Cerebellar nuclear complex (tissue), 1 donor: ENCODE results near the gene TUBA4A.
"Not testable (repeated sequence)": the region's sequence is repeated elsewhere in the genome, so short reads cannot be mapped to it uniquely, and the experiment has no call there.

Experiments
- DNase-seq, 2 experiments: peaks; one replicate each; lab custom pipeline; 2025; lab: John Stamatoyannopoulos, UW

Gene TUBA4A

GRCh38 chr2:219253753-219254589 is at the start of gene TUBA4A:
TUBA4A (minus strand) TSS chr2:219253918; CDS start chr2:219253858, 60 bp downstream.
- DNase-seq: peak; percentile 45 to 78

DNA sequence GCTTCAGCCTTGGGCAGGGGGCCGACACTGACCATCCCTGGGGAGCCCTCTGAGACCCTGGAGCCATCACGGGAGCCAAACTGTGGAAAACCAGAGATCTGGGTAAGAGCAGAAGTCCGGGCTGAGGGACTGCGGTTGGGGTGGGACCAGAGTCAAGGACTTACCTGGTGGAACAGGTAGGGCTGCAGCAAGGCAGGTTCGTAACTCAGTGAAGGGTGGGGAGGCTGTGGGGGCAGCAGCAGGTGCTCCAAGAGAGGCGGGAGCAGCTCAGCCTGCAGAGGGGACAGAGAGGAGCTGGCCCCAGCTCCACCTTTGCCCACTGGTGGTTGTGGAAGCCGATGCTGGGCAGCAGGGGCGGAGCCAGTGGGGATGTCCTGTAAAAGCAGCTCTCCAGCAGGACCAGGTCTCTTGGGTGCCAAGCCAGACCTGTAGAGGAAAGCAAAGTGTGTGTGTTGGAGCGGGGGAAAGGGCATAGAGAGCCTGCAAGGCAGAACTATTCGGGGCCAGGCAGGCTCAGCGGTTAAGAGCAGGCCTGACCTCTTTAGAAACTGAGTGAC is 48.8 kb upstream of the TUBA4A start:
- no peak for DNase-seq

DNA sequence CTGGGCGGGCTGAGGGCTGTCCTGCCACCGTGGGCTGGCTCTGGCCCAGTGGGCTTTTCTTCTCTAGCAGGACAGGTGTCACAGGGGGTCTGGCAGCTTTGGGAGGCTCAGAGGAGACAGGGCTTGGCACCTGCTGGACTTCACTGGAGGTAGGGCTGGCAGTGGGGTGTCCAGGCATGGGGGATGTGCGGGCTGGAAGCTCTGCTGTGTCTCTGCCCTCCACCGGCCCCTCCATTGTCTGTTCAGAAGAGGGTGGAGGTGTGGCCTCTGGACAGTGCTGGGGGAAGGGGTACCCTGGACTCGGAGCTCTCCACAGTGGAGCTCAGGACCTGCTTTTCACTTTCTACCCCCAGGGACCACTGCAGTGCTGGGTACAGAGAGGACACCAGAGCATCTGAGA is 46.3 kb upstream of the TUBA4A start:
- DNase-seq: no peak

DNA sequence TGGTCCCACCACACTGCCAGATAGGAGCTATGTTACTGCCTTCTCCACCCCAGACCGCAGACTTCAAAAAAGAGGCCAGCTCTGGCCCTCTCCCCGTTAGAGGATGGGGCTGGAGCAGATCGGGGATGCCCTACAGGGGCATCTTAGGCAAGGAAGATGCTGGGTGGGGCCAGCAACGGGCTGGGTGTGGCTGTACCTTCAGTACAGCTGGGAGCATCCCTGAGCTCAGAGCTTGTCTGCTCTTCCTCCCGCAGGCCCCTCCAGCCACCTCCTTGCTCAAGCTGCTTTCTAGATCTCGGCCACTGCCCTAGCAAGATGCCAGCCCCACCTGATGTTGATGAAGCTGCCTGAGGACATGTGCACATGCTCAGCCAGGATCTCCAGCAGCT is 45.6 kb upstream of the TUBA4A start:
- no peak for DNase-seq

GRCh38 chr2:219298759-219299371 is 45.1 kb upstream of the TUBA4A start:
- DNase-seq: peak in 1 of 2 experiments; percentile 66

DNA sequence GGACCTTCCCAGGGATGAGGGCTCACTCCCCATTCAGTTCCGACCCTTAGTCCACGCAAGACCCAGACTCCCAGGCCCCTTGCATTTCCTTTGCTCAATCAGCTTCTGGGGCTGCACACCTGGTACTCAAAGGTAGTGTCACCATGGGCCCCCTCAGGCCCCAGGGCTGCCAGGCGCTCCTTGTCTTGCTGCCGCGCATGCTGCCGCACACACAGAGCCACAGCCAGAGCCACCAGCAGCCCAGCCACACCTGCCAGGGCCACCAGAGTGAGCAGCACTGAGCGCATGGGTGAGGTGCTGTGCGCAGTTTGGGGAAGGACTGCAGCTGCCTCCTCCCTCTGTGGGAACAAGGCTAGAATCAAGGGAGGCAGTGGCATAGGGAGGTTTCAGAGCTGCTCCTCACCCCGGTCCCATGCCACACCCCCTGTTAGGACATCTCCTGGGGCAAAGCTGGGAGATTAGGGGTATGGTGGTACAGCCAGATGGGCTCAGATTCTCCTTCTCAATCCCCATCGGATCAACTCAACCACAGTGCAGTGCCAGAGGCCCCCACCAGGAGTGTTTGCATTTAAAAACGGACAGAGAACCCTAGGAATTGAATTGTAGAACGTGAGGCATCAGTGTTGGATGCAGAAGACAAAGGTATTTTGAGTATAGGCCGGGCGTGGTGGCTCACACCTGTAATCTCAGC is 44.2 kb upstream of the TUBA4A start:
- DNase-seq: no peak

GRCh38 chr2:219296631-219297391 is 43.1 kb upstream of the TUBA4A start:
- DNase-seq: no peak

GRCh38 chr2:219296142-219296541 is 42.4 kb upstream of the TUBA4A start:
- DNase-seq: no peak

- peak in 1 of 2 experiments; percentile 47 for DNase-seq
These were observed 40.9 kb upstream of the TUBA4A start for GRCh38 chr2:219294356-219295351.

DNA sequence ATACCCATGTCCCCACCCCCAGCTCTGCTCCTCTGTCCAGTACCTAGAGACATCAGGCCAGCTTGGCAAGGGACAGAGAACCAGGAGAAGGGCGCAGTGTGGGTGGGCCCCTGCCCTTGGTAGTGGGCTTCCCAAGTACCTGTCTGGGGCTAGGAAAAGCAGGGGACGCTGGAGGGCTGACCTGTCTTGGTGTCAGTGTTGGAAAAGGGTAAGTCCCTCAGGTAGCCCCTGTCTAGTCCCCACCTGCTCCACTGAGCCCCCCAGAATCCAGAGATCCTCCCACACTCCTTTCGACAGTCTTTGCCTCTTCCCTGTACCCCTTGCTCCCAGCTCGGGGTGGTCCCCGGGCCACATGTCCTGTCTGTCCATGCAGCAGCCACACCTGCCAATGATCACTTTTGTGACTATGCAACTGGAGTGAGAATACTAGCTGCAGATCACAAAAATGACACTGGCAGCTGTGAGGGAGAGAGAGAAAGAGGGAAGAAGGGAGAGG is 40.1 kb upstream of the TUBA4A start:
- no peak for DNase-seq

- DNase-seq: no peak
These were observed 38.9 kb upstream of the TUBA4A start for GRCh38 chr2:219292616-219293015.

DNA sequence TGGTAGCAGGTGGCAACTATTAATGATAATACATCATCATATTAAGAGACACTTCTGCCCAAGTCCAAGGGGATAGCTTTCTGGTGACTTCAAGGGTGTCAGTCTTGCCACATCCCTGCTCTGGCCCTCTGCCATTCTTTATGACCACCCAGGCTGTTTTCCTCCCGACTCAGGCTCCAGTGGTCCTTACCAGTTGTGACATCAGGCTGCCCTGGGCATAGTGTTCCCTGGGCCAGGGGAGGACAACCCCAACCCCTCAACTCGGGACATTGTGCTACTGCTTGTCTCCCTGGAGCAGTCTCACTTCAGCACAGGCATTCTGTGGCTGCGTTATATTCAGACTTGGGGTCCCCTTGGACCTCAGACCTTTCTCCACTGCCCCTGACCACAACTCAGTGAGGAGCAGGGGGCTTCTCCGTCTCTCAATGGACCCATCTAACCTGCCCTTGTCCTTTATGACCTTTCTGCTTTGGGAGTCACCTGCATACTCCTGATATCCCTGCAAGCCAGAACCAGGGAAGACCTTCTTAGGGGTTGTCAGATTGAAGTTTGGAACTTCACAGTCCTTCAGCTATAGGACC is 38.3 kb upstream of the TUBA4A start:
- DNase-seq: no peak

- no peak for DNase-seq
These were observed 37.7 kb upstream of the TUBA4A start for GRCh38 chr2:219291394-219291793.

DNA sequence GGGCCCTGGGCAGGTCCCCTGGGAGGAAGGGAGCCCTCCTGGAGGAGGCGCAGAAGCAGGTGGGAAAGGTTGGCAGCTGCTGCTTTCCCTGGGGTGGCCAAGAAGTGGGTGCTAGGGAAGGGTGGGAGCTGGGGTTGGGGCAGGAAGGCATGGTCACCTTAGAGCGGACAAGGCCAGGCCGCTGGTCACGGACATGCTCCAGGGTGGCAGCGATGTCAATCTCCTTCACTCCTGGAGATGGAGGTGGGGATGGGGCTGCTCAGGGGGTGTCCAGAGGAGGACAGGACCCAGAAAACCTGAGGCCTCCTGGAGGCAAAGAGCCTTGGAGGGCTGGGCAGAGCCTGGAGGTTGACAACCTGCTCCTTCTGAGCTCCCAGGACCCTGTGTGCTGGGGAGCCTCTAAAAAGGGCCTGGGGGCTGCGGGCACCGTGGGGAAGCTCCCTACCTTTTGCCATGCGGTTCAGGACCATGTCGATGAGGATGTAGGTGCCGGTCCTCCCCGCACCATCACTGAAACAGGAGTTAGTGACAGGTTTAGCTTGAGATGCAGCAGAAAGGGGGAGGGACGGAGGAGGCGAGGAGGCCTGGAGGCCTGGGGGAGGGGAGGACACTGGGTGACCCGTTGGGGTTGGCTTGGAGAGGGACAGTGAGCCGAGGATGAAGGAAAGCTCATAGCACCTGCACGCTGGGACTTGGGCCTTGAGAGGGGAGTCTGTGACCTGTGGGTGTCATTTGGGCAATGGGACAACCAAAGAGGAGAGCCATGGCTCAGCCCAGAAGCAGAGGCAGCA is 36.9 kb upstream of the TUBA4A start:
- DNase-seq: no peak

DNA sequence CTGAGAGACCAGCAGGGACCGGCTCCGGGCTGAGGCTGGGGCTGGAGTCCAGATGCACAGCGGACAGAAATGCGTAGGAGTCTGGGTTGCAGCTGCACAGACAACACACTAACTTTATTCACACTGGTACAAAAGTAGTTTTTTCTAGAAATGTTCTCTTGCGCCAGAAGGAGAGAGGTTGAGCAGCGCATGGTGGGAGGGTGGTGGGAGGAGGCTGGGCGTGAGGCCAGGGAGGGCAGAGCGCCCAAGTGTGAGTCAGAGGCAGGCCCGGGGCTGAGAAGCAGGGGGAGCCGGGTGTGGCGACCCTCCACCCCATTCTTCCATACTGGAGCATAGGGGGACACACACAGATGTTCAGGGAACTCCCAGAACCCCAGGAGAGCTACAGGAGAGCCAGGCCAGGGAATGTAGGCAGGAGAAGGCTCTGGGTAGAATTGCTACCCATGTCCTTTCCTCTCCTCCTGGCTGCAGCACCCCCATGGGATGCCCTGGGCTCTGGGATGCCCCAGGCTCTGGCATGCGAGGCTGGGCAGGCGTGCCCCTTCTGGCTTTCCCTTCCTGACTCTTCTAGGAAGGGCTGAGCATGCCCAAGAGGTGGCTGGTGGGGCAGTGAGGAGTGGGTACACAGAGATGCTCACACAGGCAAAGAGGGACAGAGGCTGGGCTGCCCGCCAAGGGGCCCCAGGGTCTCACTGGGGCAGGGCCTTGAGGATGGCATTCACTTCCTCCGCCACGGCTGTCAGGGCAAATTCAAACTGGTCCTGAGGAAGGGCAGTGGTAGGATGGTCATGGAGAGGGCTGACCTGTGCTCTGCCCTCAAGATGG is 36.0 kb upstream of the TUBA4A start:
- DNase-seq: no peak

GRCh38 chr2:219289195-219289536 is 35.4 kb upstream of the TUBA4A start:
- DNase-seq: no peak

DNA sequence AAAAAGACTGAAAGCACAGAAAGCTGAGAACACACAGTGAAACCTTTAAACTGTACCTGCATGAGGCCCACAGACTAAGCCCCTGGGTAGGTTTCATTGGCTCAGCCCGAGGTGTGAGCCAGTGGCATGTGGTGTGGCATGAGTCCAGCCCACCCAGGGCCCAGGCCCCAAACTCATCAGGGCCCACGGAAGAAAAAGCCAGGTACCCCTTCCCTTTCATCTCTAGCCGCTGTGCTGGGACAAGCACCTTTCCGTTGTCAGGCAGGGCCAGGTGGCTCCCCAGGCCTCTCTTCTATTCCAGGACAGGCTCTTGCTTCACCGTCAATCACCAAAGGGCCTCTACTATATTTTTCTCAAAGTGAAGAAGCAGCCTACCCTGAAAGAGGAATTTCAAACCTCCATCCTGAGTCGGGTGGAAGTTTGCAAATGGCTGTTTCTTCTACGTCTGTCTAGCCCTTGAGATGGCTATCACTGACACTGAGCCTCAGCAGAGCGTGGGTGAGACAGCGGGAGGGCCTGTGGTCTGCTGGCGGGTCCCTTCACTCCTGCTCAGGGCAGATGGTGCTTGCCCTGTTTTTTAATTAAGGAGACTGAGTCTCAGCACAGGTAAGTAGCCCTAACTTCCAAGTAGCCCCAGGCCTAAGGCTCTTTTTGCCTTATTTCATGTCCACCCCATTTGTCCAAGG is 34.0 kb upstream of the TUBA4A start:
- DNase-seq: no peak

DNA sequence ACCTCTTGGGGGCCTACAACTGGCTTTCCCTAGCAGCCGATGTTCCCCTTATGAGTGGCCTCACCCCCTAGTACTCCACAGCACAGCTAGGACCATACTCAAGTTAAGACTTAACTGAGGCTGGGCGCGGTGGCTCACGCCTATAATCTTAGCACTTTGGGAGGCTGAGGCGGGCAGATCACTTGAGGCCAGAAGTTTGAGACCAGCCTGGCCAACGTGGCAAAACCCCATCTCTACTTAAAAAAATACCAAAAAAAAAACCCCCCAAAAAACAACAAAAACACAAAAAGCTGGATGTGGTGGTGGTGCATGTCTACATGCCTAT is 33.4 kb upstream of the TUBA4A start:
- not testable (repeated sequence) for DNase-seq
